PC-3 (cell line): ENCODE results near the gene UFC1. TPM values are rescaled to one million over a fixed set of nuclear protein-coding genes. Genes with fewer than 3 reads are reported as not detected.

Source experiments
- ATAC-seq: fragments of 200-7000 bp; cut with Tn5 transposase; 2 replicates; pipeline ENCODE4 v1.9.1; 2020; ENCODE audit warnings: mild to moderate bottlenecking, moderate library complexity
- BruUV-seq: library from RNA; stranded (reverse); fragments of 400-500 nt; replicated peaks from 2 replicates; lab custom pipeline; 2021; lab: Mats Ljungman, UMichigan
- CTCF ChIA-PET: fragments of 300-600 bp; sonication (Branson Sonifier 250); formaldehyde crosslinking; loops from one replicate; lab custom pipeline; 2022; ENCODE audit warnings: antibody characterized with exemption; lab: Charles Lee
- POLR2A ChIA-PET: fragments of 300-600 bp; sonication (Branson Sonifier 250); formaldehyde crosslinking; loops from one replicate; lab custom pipeline; 2022; ENCODE audit warnings: antibody characterized with exemption; ENCODE audit not compliant: unreplicated experiment; lab: Charles Lee
- DNase-seq: peaks from one replicate; pipeline ENCODE4 v3.0.0-alpha.2; 2015
- H2AFZ ChIP-seq: fragments of 300-600 bp; sonication (generic); 2 replicates; pipeline ENCODE4 v1.6.0; 2016; ENCODE audit warnings: antibody characterized with exemption, low read length
- H3F3A ChIP-seq: fragments of 300-600 bp; sonication (generic); one replicate; pipeline ENCODE4 v1.6.0; 2017; ENCODE audit warnings: antibody characterized with exemption, low read length, control low read depth, mild to moderate bottlenecking; ENCODE audit not compliant: unreplicated experiment
- H3K27ac ChIP-seq: fragments of 300-600 bp; sonication (generic); 2 replicates; pipeline ENCODE4 v1.5.1; 2016; ENCODE audit warnings: mild to moderate bottlenecking, low read length
- H3K27me3 ChIP-seq: fragments of 300-600 bp; sonication (generic); 2 replicates; pipeline ENCODE4 v1.6.1; 2016; ENCODE audit warnings: low read length, mixed read lengths
- H3K36me3 ChIP-seq: fragments of 300-600 bp; sonication (generic); 2 replicates; pipeline ENCODE4 v1.6.1; 2016; ENCODE audit warnings: low read depth, mixed run types, low read length, mixed read lengths
- H3K4me1 ChIP-seq: fragments of 300-600 bp; sonication (generic); 2 replicates; pipeline ENCODE4 v1.5.1; 2016; ENCODE audit warnings: low read length; ENCODE audit not compliant: insufficient read depth
- H3K4me2 ChIP-seq: fragments of 300-600 bp; sonication (generic); 2 replicates; pipeline ENCODE4 v1.6.0; 2016; ENCODE audit warnings: low read length
- H3K4me3 ChIP-seq: fragments of 300-600 bp; sonication (generic); 2 replicates; pipeline ENCODE4 v1.5.1; 2016; ENCODE audit warnings: mild to moderate bottlenecking, low read length, mixed read lengths
- H3K79me2 ChIP-seq: fragments of 300-600 bp; sonication (generic); 2 replicates; pipeline ENCODE4 v1.6.1; 2017; ENCODE audit warnings: low read length, mixed read lengths
- H3K9ac ChIP-seq: fragments of 300-600 bp; sonication (generic); 2 replicates; pipeline ENCODE4 v1.6.0; 2016; ENCODE audit warnings: mild to moderate bottlenecking, low read length
- H3K9me2 ChIP-seq: fragments of 300-600 bp; sonication (generic); replicated peaks from 2 replicates; pipeline ENCODE4 v1.6.1; 2016; ENCODE audit warnings: mixed run types, low read length, mixed read lengths
- H3K9me3 ChIP-seq: fragments of 300-600 bp; sonication (generic); 2 replicates; pipeline ENCODE4 v1.6.1; 2016; ENCODE audit warnings: low read length, mixed read lengths
- H4K20me1 ChIP-seq: fragments of 300-600 bp; sonication (generic); 2 replicates; pipeline ENCODE4 v1.6.1; 2016; ENCODE audit warnings: low read length, mixed read lengths
- EZH2 ChIP-seq: fragments of 300-600 bp; sonication (generic); IDR thresholded peaks from one replicate; pipeline ENCODE4 v1.6.1; 2017; ENCODE audit warnings: antibody characterized with exemption, mild to moderate bottlenecking, low read length; ENCODE audit not compliant: unreplicated experiment
- EZH2phosphoT487 ChIP-seq: fragments of 300-600 bp; sonication (generic); IDR thresholded peaks from 2 replicates; pipeline ENCODE4 v1.6.1; 2018; ENCODE audit warnings: mild to moderate bottlenecking, antibody characterized with exemption, low read length, borderline replicate concordance
- intact Hi-C: fragments of 100-400 bp; cut with micrococcal nuclease; formaldehyde crosslinking; loops from 2 replicates; pipeline ENCODE4 v1.9.0; 2023
- total RNA-seq: library from RNA; depleted of rRNA; stranded (reverse); fragments of >200 nt; gene quantifications from 2 replicates; pipeline ENCODE4 v1.2.3, GENCODE V29; 2014
- TF ChIP-seq, protein P1 (sequence below): fragments of 300-600 bp; sonication (generic); conservative IDR thresholded peaks from 2 replicates; pipeline ENCODE4 v1.5.1; 2017; ENCODE audit warnings: antibody characterized with exemption, low read depth, mild to moderate bottlenecking, low read length

The UFC1 gene
- total RNA-seq, 1 experiment from 2014 or later: 113 TPM

DNA sequence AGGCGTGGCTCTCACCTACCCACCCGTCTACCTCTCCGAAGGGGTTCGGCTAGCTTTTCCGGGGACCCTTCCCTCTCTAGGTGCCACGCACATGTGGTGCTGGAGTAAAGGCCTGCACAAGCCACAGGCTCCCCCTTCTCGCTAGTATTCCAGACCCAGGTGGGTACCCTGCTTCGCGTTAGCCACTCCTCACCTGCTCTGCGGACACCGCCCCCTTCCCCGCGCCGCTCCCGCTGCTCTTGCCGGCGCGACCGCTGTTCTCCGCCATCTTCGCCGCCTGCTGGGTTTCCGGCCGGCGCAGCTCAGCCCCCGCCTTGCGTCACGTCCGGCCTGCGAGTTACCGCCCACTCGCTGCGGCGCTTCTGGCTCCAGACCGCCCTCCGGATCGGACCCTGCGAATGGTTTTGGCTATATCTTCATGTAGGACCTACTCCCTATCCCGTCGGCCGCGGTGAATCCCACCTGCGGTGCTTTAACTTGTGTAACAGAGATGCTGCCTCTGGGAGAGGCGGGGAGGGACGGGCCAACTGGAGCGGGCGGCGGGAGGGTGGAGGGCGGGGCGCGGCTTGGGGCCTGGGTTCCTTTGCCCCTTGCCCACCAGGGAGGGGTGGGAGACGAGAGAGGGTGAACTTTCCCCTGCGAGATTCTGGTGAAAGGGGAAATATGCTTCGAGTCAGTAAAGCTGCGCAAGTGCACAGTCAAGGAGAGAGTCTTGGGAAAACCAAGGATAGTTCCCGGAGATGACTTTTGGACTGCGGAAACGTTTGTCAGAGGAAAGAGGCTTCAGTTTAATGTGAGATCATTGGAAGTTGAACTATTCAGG is 35.8 kb upstream of the UFC1 start, which contains the start of the genes NIT1 and PFDN2:
Gene NIT1 (plus strand): TSS at position 347 of the 823 bp plus-strand sequence. CDS start 72 bp downstream, at position 419.
Gene PFDN2 (minus strand): TSS at position 279 of the 823 bp plus-strand sequence. CDS start 11 bp downstream, at position 268.
- Histone ChIP-seq H3K4me3 (peak within 1 kb of the TSS; percentile 85), H3K4me2 (peak within 1 kb of the TSS; percentile 83), H2AFZ (peak within 1 kb of the TSS; percentile 78), H3K9me3 (no peaks in the 10 kb centered on the region), H3K4me1 (peaks cover 54% of the 10 kb centered on the region), H3F3A (peaks cover 4% of the 10 kb centered on the region), H3K9ac (peak within 1 kb of the TSS; percentile 94), H3K36me3 (peaks cover 48% of the 10 kb centered on the region), H3K27ac (peak within 1 kb of the TSS; percentile 77), H3K79me2 (peaks cover 68% of the 10 kb centered on the region), H4K20me1 (peaks cover 24% of the 10 kb centered on the region), H3K9me2 (no peaks in the 10 kb centered on the region), H3K27me3 (no peaks in the 10 kb centered on the region)
- TF ChIP-seq EZH2 (no peak), EZH2phosphoT487 (no peak)
- TF ChIP-seq, protein P1, sequence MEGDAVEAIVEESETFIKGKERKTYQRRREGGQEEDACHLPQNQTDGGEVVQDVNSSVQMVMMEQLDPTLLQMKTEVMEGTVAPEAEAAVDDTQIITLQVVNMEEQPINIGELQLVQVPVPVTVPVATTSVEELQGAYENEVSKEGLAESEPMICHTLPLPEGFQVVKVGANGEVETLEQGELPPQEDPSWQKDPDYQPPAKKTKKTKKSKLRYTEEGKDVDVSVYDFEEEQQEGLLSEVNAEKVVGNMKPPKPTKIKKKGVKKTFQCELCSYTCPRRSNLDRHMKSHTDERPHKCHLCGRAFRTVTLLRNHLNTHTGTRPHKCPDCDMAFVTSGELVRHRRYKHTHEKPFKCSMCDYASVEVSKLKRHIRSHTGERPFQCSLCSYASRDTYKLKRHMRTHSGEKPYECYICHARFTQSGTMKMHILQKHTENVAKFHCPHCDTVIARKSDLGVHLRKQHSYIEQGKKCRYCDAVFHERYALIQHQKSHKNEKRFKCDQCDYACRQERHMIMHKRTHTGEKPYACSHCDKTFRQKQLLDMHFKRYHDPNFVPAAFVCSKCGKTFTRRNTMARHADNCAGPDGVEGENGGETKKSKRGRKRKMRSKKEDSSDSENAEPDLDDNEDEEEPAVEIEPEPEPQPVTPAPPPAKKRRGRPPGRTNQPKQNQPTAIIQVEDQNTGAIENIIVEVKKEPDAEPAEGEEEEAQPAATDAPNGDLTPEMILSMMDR: no peak
- POLR2A ChIA-PET: interaction anchor here (1.0 to 1.3 kb wide), 2 partner anchors 15 to 47 kb away, joined by 6 read pairs; partner anchors contain the start of gene DEDD
- intact Hi-C loops: loop anchor here (1.0 to 10.0 kb wide), 3 partner anchors 35 to 93 kb away; partner anchors contain the start of genes F11R, UFC1 and USP21
- BruUV-seq: no TSS peak
- CTCF ChIA-PET: no interaction called here
- peak; percentile 71 for ATAC-seq
- peak; percentile 90 for DNase-seq

DNA sequence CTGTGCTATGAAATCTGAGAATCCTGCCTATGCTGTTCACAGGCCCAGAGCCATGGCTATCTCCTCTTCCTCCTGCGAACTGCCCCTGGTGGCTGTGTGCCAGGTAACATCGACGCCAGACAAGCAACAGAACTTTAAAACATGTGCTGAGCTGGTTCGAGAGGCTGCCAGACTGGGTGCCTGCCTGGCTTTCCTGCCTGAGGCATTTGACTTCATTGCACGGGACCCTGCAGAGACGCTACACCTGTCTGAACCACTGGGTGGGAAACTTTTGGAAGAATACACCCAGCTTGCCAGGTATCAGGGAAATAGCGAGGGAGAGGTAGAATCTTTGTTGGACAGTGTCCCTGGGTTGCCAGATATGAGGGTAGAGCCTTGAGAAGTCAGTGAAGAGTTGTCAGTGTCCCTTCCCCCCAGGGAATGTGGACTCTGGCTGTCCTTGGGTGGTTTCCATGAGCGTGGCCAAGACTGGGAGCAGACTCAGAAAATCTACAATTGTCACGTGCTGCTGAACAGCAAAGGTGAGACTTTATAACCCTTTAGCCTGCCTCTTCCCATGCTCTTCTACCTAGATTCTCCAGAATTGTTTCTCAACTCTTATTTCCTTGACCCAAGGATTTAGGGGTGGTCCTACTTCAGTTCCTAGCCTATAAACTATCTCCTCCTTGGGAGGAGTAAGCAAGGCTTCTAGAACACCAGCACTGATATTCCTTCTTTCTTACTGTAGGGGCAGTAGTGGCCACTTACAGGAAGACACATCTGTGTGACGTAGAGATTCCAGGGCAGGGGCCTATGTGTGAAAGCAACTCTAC is 34.5 kb upstream of the UFC1 start:
- Histone ChIP-seq H3K27me3 (no peaks in the 10 kb centered on the region), H3K27ac (peak overlapping the region; percentile 77), H3K4me2 (peak overlapping the region; percentile 83), H3K9me2 (no peaks in the 10 kb centered on the region), H3K4me1 (peaks cover 43% of the 10 kb centered on the region), H2AFZ (no peak overlapping the region), H3K79me2 (peaks cover 55% of the 10 kb centered on the region), H3K9me3 (no peaks in the 10 kb centered on the region), H3K4me3 (peak overlapping the region; percentile 85), H3K9ac (peak overlapping the region; percentile 94), H4K20me1 (peaks cover 11% of the 10 kb centered on the region), H3F3A (peaks cover 4% of the 10 kb centered on the region), H3K36me3 (peaks cover 48% of the 10 kb centered on the region)
- DNase-seq (peak; percentile 76), ATAC-seq (peak; percentile 23)
- CTCF ChIA-PET: no interaction called here
- TF ChIP-seq, protein P1: peak; percentile 72
- TF ChIP-seq EZH2: no peak
- no TSS peak for BruUV-seq
- POLR2A ChIA-PET: no interaction called here
- intact Hi-C loops: loop anchor here (1.0 to 10.0 kb wide), 3 partner anchors 13 to 94 kb away; partner anchors contain the start of genes DEDD, F11R and USP21
